Measurements from ENCODE around the gene HOTAIR. TPM values are rescaled to one million over a fixed set of nuclear protein-coding genes. Genes with fewer than 3 reads are reported as not detected.

The HOTAIR gene
- polyA plus RNA-seq, 3 donors: not detected

- H3K79me2 ChIP-seq (ENCODE audit: insufficient read depth, low read length): no peaks in the 10 kb centered on the region
- intact Hi-C loops (cut with micrococcal nuclease): loop anchor here in 1 of 2 donors (10.0 kb wide), 1 partner anchor 294 kb away; no protein-coding TSS in a partner anchor
These were observed 13.9 kb upstream of the HOTAIR start for GRCh38 chr12:53988541-53989226.

GRCh38 chr12:53987787-53988230, 13.1 kb upstream of the HOTAIR start:
- Mint-ChIP-seq H3K4me1 (peaks cover 42% of the 10 kb centered on the region), H3K9me3 (peaks cover 16 to 77% (median 50%) of the 10 kb centered on the region in 7 donors), H3K27ac (no peak overlapping the region), H3K27me3 (ENCODE audit: low read depth in 3 of 3) (peaks cover 98 to 100% (median 100%) of the 10 kb centered on the region in 3 donors), H3K4me3 (peak overlapping the region in 1 of 2 donors; percentile 80), H3K36me3 (peaks cover 6 to 34% of the 10 kb centered on the region in 2 donors)
- H3K79me2 ChIP-seq (ENCODE audit: insufficient read depth, low read length): no peaks in the 10 kb centered on the region
- peaks cover 30 to 35% of the 10 kb centered on the region in 2 donors for H3K4me1 ChIP-seq (ENCODE audit: control insufficient read depth in 1 of 2, insufficient read depth in 2 of 2, low read length in 2 of 2)
- H3K4me3 ChIP-seq (replicated peaks in 1 of 3; ENCODE audit: low read depth in 2 of 3, low read length in 3 of 3): no peak overlapping the region
- H2AFZ ChIP-seq (ENCODE audit: insufficient read depth, low read depth, low read length, poor library complexity, severe bottlenecking): no peak overlapping the region
- H4K20me1 ChIP-seq (ENCODE audit: insufficient read depth, low read length): no peaks in the 10 kb centered on the region
- no peak overlapping the region for H3K4me2 ChIP-seq (replicated peaks; ENCODE audit: extremely low read depth, low read length, poor library complexity, severe bottlenecking)
- H3K9me3 ChIP-seq (replicated peaks in 1 of 2; ENCODE audit: control insufficient read depth in 1 of 2, insufficient read depth in 1 of 2, low read length in 2 of 2): peaks cover 36 to 83% of the 10 kb centered on the region in 2 donors
- DNase-seq: no peak
- TF ChIP-seq, protein P1, sequence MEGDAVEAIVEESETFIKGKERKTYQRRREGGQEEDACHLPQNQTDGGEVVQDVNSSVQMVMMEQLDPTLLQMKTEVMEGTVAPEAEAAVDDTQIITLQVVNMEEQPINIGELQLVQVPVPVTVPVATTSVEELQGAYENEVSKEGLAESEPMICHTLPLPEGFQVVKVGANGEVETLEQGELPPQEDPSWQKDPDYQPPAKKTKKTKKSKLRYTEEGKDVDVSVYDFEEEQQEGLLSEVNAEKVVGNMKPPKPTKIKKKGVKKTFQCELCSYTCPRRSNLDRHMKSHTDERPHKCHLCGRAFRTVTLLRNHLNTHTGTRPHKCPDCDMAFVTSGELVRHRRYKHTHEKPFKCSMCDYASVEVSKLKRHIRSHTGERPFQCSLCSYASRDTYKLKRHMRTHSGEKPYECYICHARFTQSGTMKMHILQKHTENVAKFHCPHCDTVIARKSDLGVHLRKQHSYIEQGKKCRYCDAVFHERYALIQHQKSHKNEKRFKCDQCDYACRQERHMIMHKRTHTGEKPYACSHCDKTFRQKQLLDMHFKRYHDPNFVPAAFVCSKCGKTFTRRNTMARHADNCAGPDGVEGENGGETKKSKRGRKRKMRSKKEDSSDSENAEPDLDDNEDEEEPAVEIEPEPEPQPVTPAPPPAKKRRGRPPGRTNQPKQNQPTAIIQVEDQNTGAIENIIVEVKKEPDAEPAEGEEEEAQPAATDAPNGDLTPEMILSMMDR (IDR thresholded peaks at IDR 0.05): no peak
- no peak overlapping the region for H3K9ac ChIP-seq (ENCODE audit: insufficient read depth, low read length, poor library complexity, severe bottlenecking)
- intact Hi-C loops (cut with micrococcal nuclease): loop anchor here in 1 of 2 donors (10.0 kb wide), 1 partner anchor 293 kb away; no protein-coding TSS in a partner anchor
- no peaks in the 10 kb centered on the region for H3K36me3 ChIP-seq (replicated peaks in 1 of 2; ENCODE audit: control insufficient read depth in 1 of 2, insufficient read depth in 2 of 2, low read length in 2 of 2)
- H3K27ac ChIP-seq (ENCODE audit: low read depth in 1 of 2, low read length in 2 of 2): no peak overlapping the region
- no CpG with 5 or more reads among the region's 4 CpGs for WGBS (ENCODE audit: insufficient coverage)
- H3K27me3 ChIP-seq (ENCODE audit: control insufficient read depth in 2 of 2, insufficient read depth in 2 of 2, low read length in 2 of 2): peaks cover 91 to 100% of the 10 kb centered on the region in 2 donors

More at GRCh38 chr12:53988541-53989226, 13.9 kb upstream of the HOTAIR start:
- DNase-seq: no peak
- TF ChIP-seq, protein P1 (IDR thresholded peaks at IDR 0.05): no peak
- Mint-ChIP-seq H3K27me3 (ENCODE audit: low read depth in 3 of 3) (peaks cover 97 to 100% (median 100%) of the 10 kb centered on the region in 3 donors), H3K9me3 (peaks cover 10 to 68% (median 48%) of the 10 kb centered on the region in 7 donors), H3K4me1 (peaks cover 36% of the 10 kb centered on the region), H3K36me3 (peaks cover 2 to 26% of the 10 kb centered on the region in 2 donors), H3K27ac (no peak overlapping the region), H3K4me3 (peak overlapping the region in 1 of 2 donors; percentile 80)
- no peak overlapping the region for H2AFZ ChIP-seq (ENCODE audit: insufficient read depth, low read depth, low read length, poor library complexity, severe bottlenecking)
- H3K9ac ChIP-seq (ENCODE audit: insufficient read depth, low read length, poor library complexity, severe bottlenecking): no peak overlapping the region
- peaks cover 28 to 81% of the 10 kb centered on the region in 2 donors for H3K9me3 ChIP-seq (replicated peaks in 1 of 2; ENCODE audit: control insufficient read depth in 1 of 2, insufficient read depth in 1 of 2, low read length in 2 of 2)
- no peaks in the 10 kb centered on the region for H3K36me3 ChIP-seq (replicated peaks in 1 of 2; ENCODE audit: control insufficient read depth in 1 of 2, insufficient read depth in 2 of 2, low read length in 2 of 2)
- H3K4me1 ChIP-seq (ENCODE audit: control insufficient read depth in 1 of 2, insufficient read depth in 2 of 2, low read length in 2 of 2): peaks cover 23 to 26% of the 10 kb centered on the region in 2 donors
- 0% methylated on average over 1 of the region's 5 CpGs for WGBS (ENCODE audit: insufficient coverage)
- no peak overlapping the region for H3K4me2 ChIP-seq (replicated peaks; ENCODE audit: extremely low read depth, low read length, poor library complexity, severe bottlenecking)
- no peaks in the 10 kb centered on the region for H4K20me1 ChIP-seq (ENCODE audit: insufficient read depth, low read length)
- H3K27me3 ChIP-seq (ENCODE audit: control insufficient read depth in 2 of 2, insufficient read depth in 2 of 2, low read length in 2 of 2): peaks cover 91 to 100% of the 10 kb centered on the region in 2 donors
- no peak overlapping the region for H3K27ac ChIP-seq (ENCODE audit: low read depth in 1 of 2, low read length in 2 of 2)
- H3K4me3 ChIP-seq (replicated peaks in 1 of 3; ENCODE audit: low read depth in 2 of 3, low read length in 3 of 3): no peak overlapping the region
